GM19328 (cell line): Measurements from ENCODE around the gene CAMTA2.
"Not testable (repeated sequence)": the region's sequence is repeated elsewhere in the genome, so short reads cannot be mapped to it uniquely, and the experiment has no call there.

Experiments used
- ATAC-seq: cut with Tn5 transposase; IDR thresholded peaks from one replicate; pipeline ENCODE4 v1.9.1; 2021; ENCODE audit warnings: mild to moderate bottlenecking, moderate library complexity; ENCODE audit not compliant: unreplicated experiment

CAMTA2 gene

GRCh38 chr17:4986951-4987766, at the start of gene CAMTA2:
TSS of gene CAMTA2 (minus strand) at chr17:4987675. CDS start at chr17:4986222, 1,453 bp downstream.
- peak; percentile 85 for ATAC-seq

- ATAC-seq = no peak
Measured at GRCh38 chr17:5035315-5035714, 47.8 kb upstream of the CAMTA2 start, which contains the start of gene SLC52A1. TSS of gene SLC52A1 (minus strand) at chr17:5035426. CDS start at chr17:5034606, 820 bp downstream.

GRCh38 chr17:5034651-5035050, 47.2 kb upstream of the CAMTA2 start:
- ATAC-seq = no peak

- ATAC-seq = no peak
Measured at GRCh38 chr17:5034063-5034462, 46.6 kb upstream of the CAMTA2 start.

GRCh38 chr17:5033352-5034015, 46.0 kb upstream of the CAMTA2 start:
- no peak for ATAC-seq

- ATAC-seq = no peak
Measured at GRCh38 chr17:5032865-5033264, 45.4 kb upstream of the CAMTA2 start.

- ATAC-seq = no peak
Measured at GRCh38 chr17:5031365-5032082, 44.0 kb upstream of the CAMTA2 start.

- ATAC-seq = not testable (repeated sequence)
Measured at GRCh38 chr17:5030168-5030567, 42.7 kb upstream of the CAMTA2 start.

- no peak for ATAC-seq
Measured at GRCh38 chr17:5027916-5028315, 40.4 kb upstream of the CAMTA2 start.

- ATAC-seq = no peak
Measured at GRCh38 chr17:5027299-5027698, 39.8 kb upstream of the CAMTA2 start.

- no peak for ATAC-seq
Measured at GRCh38 chr17:5024604-5025003, 37.1 kb upstream of the CAMTA2 start.

GRCh38 chr17:5023588-5024147, 36.2 kb upstream of the CAMTA2 start:
- no peak for ATAC-seq

GRCh38 chr17:5022171-5022711, 34.8 kb upstream of the CAMTA2 start:
- no peak for ATAC-seq

- no peak for ATAC-seq
Measured at GRCh38 chr17:5020502-5021023, 33.1 kb upstream of the CAMTA2 start.

- no peak for ATAC-seq
Measured at GRCh38 chr17:5019475-5019956, 32.0 kb upstream of the CAMTA2 start.

- no peak for ATAC-seq
Measured at GRCh38 chr17:5014357-5014756, 26.9 kb upstream of the CAMTA2 start.

GRCh38 chr17:5011928-5012327, 24.5 kb upstream of the CAMTA2 start:
- no peak for ATAC-seq

- no peak for ATAC-seq
Measured at GRCh38 chr17:5003214-5003867, 15.9 kb upstream of the CAMTA2 start.

GRCh38 chr17:5002121-5002788, 14.8 kb upstream of the CAMTA2 start:
- ATAC-seq = no peak
